Esophagus squamous epithelium (tissue), 5 donors: ENCODE measurements around the gene ADGRL2. TPM values are rescaled to one million over a fixed set of nuclear protein-coding genes. Genes with fewer than 3 reads are reported as not detected.

ENCODE experiments used
- DNase-seq: peaks from one replicate; lab custom pipeline; 2025; lab: John Stamatoyannopoulos, UW
- H3K27ac ChIP-seq, 4 donors: fragments of 200-600 bp; sonication (generic); one replicate each; pipeline ENCODE4 v1.5.1; 2016 to 2019; ENCODE audit warnings: mild to moderate bottlenecking in 1 of 4
- H3K27me3 ChIP-seq, 4 donors: fragments of 200-600 bp; sonication (generic); 1 replicate in 3 of 4; 2 replicates in 1 of 4; pipeline versions ENCODE4 v1.5.1 to v1.6.0; 2017 to 2021; ENCODE audit warnings: antibody characterized with exemption in 1 of 4
- H3K36me3 ChIP-seq, 3 donors: fragments of 200-600 bp; sonication (generic); one replicate each; pipeline ENCODE4 v1.5.1; 2016 to 2019
- H3K4me1 ChIP-seq, 3 donors: fragments of 200-600 bp; sonication (generic); one replicate each; pipeline ENCODE4 v1.5.1; 2017 to 2019
- H3K4me3 ChIP-seq, 4 donors: fragments of 200-600 bp; sonication (generic); 1 replicate in 3 of 4; 2 replicates in 1 of 4; pipeline ENCODE4 v1.5.1; 2016 to 2019; ENCODE audit warnings: mild to moderate bottlenecking in 2 of 4, moderate library complexity in 1 of 4
- H3K9me3 ChIP-seq, 3 donors: fragments of 200-600 bp; sonication (generic); one replicate each; pipeline ENCODE4 v1.5.1; 2016 to 2019
- POLR2A ChIP-seq, 4 donors: fragments of 450-650 bp; IDR thresholded peaks; one replicate each; pipeline ENCODE4 v1.6.1; 2017; ENCODE audit warnings: antibody characterized with exemption in 4 of 4, mild to moderate bottlenecking in 4 of 4, moderate library complexity in 3 of 4
- WGBS, 2 donors: methylation state at CpG; one replicate each; pipeline ENCODE4 v1.1.5; 2018; 5-methylcytosine and 5-hydroxymethylcytosine counted together
- intact Hi-C: fragments of 100-400 bp; cut with DNase I; formaldehyde crosslinking; loops from one replicate; pipeline ENCODE4 v1.15.0; 2022
- total RNA-seq, 4 donors: library from RNA; depleted of rRNA; stranded (reverse); fragments of >200 nt; gene quantifications; one replicate each; pipeline ENCODE4 v1.1.0, GENCODE V29; 2016
- TF ChIP-seq, protein P1 (sequence below), 6 experiments: fragments of 450-650 bp in 4 of 6; fragments of 200-600 bp in 2 of 6; sonication (generic) in 2 of 6; IDR thresholded peaks; one replicate each; pipeline ENCODE4 v1.5.1; 2016 to 2019; ENCODE audit warnings: antibody characterized with exemption in 6 of 6, mild to moderate bottlenecking in 4 of 6, moderate library complexity in 4 of 6
- donor health status: DM: yes; HTN: yes; CAD: no.

The ADGRL2 gene
- total RNA-seq, 4 donors from 2014 or later: 37.2 to 63.7 (median 59.7) TPM

- Histone ChIP-seq H3K9me3 (no peaks in the 10 kb centered on the region), H3K36me3 (no peaks in the 10 kb centered on the region), H3K27ac (no peak overlapping the region), H3K4me3 (no peak overlapping the region), H3K4me1 (peaks cover 0 to 12% (median 0%) of the 10 kb centered on the region in 3 donors), H3K27me3 (no peaks in the 10 kb centered on the region)
- WGBS, 2 donors: 91 to 100% methylated on average over 4 of the region's 4 CpGs
- intact Hi-C loops: no loop called here
- TF ChIP-seq POLR2A (IDR thresholded peaks at IDR 0.05): no peak
- TF ChIP-seq, protein P1, sequence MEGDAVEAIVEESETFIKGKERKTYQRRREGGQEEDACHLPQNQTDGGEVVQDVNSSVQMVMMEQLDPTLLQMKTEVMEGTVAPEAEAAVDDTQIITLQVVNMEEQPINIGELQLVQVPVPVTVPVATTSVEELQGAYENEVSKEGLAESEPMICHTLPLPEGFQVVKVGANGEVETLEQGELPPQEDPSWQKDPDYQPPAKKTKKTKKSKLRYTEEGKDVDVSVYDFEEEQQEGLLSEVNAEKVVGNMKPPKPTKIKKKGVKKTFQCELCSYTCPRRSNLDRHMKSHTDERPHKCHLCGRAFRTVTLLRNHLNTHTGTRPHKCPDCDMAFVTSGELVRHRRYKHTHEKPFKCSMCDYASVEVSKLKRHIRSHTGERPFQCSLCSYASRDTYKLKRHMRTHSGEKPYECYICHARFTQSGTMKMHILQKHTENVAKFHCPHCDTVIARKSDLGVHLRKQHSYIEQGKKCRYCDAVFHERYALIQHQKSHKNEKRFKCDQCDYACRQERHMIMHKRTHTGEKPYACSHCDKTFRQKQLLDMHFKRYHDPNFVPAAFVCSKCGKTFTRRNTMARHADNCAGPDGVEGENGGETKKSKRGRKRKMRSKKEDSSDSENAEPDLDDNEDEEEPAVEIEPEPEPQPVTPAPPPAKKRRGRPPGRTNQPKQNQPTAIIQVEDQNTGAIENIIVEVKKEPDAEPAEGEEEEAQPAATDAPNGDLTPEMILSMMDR (IDR thresholded peaks at IDR 0.05): no peak
- DNase-seq: no peak
Observed at GRCh38 chr1:81929106-81929505, 128.4 kb downstream of the ADGRL2 start.

GRCh38 chr1:81936853-81937252, 136.1 kb downstream of the ADGRL2 start:
- 31 to 72% methylated on average over 2 of the region's 2 CpGs for WGBS, 2 donors
- Histone ChIP-seq H3K9me3 (no peaks in the 10 kb centered on the region), H3K36me3 (no peaks in the 10 kb centered on the region), H3K4me1 (no peaks in the 10 kb centered on the region), H3K4me3 (no peak overlapping the region), H3K27ac (no peak overlapping the region), H3K27me3 (no peaks in the 10 kb centered on the region)
- no peak for DNase-seq
- TF ChIP-seq, protein P1 (IDR thresholded peaks at IDR 0.05): no peak
- TF ChIP-seq POLR2A (IDR thresholded peaks at IDR 0.05): no peak
- intact Hi-C loops: no loop called here

DNA sequence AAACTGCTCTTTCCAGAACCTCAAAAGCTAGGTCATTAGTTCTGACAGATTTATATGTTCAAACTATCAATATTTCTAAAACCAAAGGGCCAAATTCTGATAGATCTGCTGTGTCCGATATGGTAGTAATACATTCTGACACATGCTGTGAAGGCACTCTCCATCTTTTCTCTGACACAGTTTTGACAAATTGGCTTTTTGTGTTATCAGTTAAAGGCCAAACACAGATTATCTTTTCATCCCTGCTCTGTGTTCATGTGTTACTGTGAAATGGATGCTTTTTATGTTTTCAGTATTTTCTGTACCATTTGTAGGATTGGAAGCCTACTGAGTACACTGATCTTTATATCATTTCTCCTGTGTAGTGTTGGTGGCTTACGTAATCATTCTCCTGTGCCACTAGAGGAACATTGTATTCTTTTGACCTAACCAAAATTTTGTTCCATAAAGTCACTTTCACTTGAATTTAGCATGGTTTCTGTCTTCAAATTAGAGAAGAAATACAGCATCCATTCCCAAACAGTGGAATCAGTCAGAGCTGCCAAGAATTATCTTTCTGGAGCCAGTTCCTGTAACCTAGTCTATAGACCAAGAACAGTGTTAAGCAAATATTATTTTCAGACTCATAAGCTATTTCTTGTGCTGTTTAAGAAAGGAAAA, 137.2 kb downstream of the ADGRL2 start:
- Histone ChIP-seq H3K36me3 (no peaks in the 10 kb centered on the region), H3K27me3 (no peaks in the 10 kb centered on the region), H3K4me3 (no peak overlapping the region), H3K4me1 (no peaks in the 10 kb centered on the region), H3K9me3 (no peaks in the 10 kb centered on the region), H3K27ac (no peak overlapping the region)
- TF ChIP-seq, protein P1 (IDR thresholded peaks at IDR 0.05): no peak
- TF ChIP-seq POLR2A (IDR thresholded peaks at IDR 0.05): no peak
- DNase-seq: no peak
- 94 to 97% methylated on average over 2 of the region's 2 CpGs for WGBS, 2 donors
- intact Hi-C loops: no loop called here

DNA sequence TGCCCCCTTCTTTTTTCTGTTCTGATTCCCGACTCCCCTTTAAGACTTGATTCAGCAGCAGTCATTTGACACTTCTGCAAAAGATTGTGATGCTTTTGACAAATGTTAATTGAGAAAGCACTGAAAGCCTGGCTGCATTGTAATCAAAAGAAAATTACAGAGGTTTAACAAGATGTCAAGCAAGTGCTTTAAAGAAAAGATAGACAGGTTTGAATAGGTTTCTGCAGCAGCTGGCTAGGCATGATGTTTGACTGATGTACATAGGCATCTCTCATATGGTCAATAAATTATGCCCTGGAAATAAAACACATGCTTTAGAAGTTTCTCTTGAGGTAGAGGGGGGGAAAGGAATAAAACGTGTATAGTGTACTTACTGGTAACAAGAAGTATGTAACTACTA, 147.8 kb downstream of the ADGRL2 start:
- WGBS, 2 donors: 58 to 65% methylated on average over 2 of the region's 2 CpGs
- H3K27me3 ChIP-seq: no peaks in the 10 kb centered on the region
- no peak overlapping the region for H3K4me3 ChIP-seq
- no peak overlapping the region for H3K27ac ChIP-seq
- peaks cover 0 to 15% (median 0%) of the 10 kb centered on the region in 3 donors for H3K4me1 ChIP-seq
- intact Hi-C loops: no loop called here
- DNase-seq: no peak
- peaks cover 0 to 17% (median 0%) of the 10 kb centered on the region in 3 donors for H3K36me3 ChIP-seq
- H3K9me3 ChIP-seq: no peaks in the 10 kb centered on the region
- TF ChIP-seq, protein P1 (IDR thresholded peaks at IDR 0.05): no peak
- TF ChIP-seq POLR2A (IDR thresholded peaks at IDR 0.05): no peak

DNA sequence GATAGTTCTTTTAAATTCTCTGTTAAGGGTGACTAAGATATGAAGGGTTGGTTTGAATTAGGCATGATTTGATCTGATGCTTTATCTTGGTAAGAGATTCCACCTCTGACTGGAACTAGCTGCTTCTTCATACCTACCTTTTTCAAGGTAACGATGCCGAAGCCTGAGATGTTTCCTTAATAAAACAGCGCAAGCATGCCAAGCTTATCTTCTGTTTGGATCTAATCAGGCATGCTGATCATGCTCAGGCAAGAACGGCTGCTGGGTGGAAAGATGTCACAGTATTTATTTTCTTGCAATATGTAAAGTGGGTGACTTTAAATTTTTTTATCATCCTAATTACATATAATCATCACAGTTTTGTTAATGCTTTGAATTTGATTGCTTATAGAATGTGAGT, 148.7 kb downstream of the ADGRL2 start:
- Histone ChIP-seq H3K36me3 (peaks cover 0 to 17% (median 0%) of the 10 kb centered on the region in 3 donors), H3K4me1 (peaks cover 0 to 15% (median 0%) of the 10 kb centered on the region in 3 donors), H3K4me3 (no peak overlapping the region), H3K27ac (no peak overlapping the region), H3K9me3 (no peaks in the 10 kb centered on the region), H3K27me3 (no peaks in the 10 kb centered on the region)
- intact Hi-C loops: no loop called here
- 44 to 52% methylated on average over 4 of the region's 4 CpGs for WGBS, 2 donors
- DNase-seq: no peak
- TF ChIP-seq, protein P1 (IDR thresholded peaks at IDR 0.05): no peak
- no peak for TF ChIP-seq POLR2A (IDR thresholded peaks at IDR 0.05)
